Umbilical cord (tissue), 2 donors: ENCODE measurements around the gene GRIN3B. TPM values are rescaled to one million over a fixed set of nuclear protein-coding genes. Genes with fewer than 3 reads are reported as not detected.

Experiments
- DNase-seq: peaks from one replicate; pipeline ENCODE4 v3.0.0-alpha.2; 2015; ENCODE audit warnings: low spot score
- total RNA-seq: library from RNA; depleted of rRNA; stranded (reverse); fragments of >200 nt; gene quantifications from one replicate; pipeline ENCODE4 v1.2.3, GENCODE V29; 2014; ENCODE audit warnings: low replicate concordance; ENCODE audit not compliant: insufficient read depth

Gene GRIN3B
- total RNA-seq, 1 donor from 2014 or later, result not detected

DNA sequence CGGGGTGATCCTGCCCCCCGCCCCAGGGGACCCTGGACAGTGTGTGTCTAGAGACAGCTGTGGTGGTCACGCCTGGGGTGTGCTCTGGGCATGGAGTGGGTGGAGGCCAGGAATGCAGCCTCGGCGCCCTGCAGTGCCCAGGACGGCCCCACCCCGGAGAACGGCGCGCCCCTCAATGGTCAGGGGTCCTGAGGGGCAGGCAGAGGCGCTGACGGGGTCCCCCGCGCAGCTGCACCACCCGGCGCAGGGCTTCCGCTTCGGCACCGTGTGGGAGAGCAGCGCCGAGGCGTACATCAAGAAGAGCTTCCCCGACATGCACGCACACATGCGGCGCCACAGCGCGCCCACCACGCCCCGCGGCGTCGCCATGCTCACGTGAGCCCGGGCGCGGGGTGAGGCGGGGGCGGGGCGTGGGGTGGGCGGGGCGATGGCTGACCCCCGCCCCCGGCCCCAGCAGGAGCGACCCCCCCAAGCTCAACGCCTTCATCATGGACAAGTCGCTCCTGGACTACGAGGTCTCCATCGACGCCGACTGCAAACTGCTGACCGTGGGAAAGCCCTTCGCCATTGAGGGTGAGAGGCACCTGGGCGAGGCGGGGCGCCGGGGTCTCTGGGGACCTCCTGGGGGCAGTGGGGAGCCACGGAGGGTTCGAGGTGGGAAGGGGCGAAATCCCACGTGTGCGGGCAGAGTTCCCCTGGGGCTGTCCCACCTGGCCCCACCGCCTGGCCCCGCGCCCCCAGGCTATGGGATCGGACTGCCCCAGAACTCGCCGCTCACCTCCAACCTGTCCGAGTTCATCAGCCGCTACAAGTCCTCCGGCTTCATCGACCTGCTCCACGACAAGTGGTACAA, 7.4 kb downstream of the GRIN3B start:
- no peak for DNase-seq

DNA sequence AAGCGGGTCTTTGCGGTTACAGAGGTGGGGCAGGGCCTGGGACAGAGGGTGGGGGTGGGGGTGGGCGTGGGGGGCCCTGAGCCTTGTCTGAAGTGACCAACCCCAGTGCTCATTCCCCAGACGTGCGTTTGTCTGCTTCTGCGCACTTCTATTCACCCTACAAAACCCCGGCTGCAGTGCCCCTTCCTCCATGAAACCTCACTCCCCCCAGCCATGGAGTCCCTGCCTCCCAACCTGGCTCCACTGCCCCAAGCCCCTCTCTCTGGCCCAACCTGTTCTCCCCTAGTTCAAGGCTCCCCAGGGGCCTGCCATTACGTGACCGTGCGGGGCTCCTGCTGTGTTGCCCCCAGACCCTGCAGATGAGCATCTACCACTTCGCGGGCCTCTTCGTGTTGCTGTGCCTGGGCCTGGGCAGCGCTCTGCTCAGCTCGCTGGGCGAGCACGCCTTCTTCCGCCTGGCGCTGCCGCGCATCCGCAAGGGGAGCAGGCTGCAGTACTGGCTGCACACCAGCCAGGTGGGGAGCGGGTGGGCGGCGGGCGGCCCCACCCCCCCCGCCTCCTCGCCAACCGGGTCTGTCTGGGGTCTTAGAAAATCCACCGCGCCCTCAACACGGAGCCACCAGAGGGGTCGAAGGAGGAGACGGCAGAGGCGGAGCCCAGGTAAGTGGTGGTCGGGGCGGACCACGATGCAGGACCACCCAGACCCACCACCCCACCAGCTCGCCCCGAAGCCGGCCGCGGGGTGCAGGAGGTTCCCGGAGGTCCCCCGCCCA, 8.2 kb downstream of the GRIN3B start:
- DNase-seq, result no peak

- DNase-seq, result no peak
Observed at GRCh38 chr19:1009041-1009980, 9.1 kb downstream of the GRIN3B start.

GRCh38 chr19:1009981-1010538, 9.8 kb downstream of the GRIN3B start:
- DNase-seq, result no peak

- no peak for DNase-seq
Observed at GRCh38 chr19:1010586-1011510, 10.6 kb downstream of the GRIN3B start.

GRCh38 chr19:1011831-1012333, 11.7 kb downstream of the GRIN3B start:
- no peak for DNase-seq

DNA sequence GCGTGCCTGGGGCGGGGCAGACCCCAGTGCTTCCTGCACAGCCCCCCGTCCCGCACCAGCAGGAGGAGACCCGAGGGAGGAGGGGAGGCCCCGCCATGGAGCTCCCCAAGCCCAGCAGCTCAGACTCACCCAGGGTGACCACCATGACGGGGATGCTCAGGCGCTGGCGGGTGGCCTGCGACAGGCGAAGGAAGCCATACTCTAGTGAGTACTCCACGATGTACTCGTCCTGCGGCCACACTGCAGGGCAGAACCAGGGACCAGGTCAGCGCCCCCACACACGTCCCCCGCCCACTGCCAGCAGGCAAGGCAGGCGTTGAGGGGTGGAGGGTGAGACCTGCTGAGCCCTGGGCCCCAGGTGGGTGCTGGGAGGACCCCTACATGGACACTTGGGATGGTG, 12.1 kb downstream of the GRIN3B start:
- no peak for DNase-seq

DNA sequence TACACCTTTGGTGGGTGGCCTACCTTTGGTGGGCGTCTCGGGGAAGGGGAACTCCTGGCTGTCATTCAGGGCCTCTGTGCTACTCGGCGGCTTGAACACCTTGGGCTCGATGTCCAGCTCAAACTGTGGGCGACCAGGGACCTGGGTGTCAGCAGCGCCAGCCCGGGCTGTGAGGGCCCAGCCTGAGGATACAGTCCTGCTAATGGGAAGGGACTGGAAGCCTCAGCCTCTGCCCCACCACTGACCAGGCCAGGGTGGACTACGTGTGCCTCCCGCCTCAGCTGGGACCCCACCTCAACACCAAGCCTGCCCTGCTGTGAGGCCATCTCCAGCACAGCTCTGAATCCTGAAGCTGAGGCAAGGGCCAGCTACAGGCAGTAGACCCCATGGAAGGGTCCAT, 13.0 kb downstream of the GRIN3B start:
- no peak for DNase-seq

- DNase-seq, result no peak
Observed at GRCh38 chr19:1014161-1015060, 14.2 kb downstream of the GRIN3B start.

- DNase-seq, result no peak
Observed at GRCh38 chr19:1015061-1015781, 15.0 kb downstream of the GRIN3B start.

- no peak for DNase-seq
Observed at GRCh38 chr19:1015782-1016646, 15.8 kb downstream of the GRIN3B start.

DNA sequence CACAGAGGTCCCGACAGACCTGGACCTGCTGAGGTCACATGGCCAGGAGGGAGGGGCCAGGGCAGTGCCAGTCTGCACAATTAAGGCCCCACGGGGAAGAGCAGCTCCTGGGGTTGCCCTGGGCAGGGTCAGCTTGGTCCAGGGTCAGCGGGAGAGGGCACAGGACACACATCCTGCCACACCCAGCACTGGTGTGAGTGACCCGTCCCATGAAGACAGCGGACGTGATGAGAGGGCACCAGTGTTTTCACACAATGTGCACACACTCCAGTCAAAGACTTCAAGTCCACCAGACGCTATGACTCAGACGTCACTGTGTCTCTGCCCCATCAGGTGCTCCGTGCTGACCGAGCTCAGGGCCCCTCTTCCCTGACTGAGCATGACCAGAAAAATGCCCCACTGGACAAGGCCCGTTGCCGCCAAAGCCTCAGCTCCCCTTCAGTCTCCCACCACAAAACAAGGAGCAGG, 16.5 kb downstream of the GRIN3B start:
- no peak for DNase-seq

DNA sequence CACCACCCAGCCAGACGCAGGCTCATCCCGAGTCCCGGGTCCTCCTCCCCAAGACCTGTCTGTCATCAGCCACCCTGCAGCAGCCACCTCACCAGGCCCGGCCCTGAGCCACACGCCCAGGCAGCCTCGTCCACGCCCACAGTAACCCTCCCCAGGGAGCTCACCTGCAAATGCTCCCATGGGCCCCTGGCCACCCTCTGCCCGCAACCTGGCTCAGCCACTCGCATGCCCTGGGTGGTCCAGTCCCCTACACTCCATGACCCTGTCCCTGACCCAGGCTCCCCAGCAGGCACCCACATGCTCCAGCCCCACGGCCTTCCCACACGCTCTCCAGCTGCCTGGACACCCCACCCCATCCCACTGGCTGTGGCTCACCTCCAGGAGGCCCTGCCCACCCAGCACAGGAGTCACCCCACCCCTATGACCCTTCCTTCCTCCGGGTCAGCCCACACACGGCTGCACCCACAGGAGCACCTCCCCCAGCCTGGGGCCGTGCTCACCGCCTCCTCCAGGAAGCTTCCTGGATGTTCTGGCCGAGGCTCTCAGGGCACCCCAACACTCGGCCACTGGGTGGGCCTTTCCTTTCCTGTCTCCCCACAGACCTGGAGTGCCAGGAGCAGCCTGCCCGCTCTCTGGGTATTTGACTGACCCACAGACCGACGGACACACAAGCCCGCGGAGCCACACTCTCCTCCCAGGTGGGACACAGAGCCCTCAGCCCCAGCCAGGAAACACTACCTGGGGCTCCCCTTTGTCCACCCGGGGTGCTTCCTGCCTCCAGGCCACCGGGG, 17.1 kb downstream of the GRIN3B start:
- no peak for DNase-seq

DNA sequence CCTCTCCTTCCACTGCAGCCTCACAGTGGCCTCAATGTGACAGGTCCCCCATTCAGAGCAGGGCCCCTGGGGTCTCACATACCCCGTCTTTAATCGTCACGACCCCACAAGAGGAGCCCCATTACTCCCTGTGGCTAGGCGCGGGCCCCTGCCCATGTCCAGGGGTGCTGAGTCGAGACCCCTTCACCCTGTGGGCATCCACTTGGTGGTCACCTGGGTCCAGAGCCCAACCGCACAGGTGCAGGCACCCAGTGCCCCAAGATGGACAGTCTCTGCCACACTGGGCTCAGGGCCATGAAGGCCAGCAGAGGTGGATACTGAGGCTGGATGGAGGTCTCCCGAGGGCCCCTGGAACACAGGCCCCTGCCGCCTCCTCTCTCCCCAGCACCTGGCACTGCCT, 17.7 kb downstream of the GRIN3B start:
- no peak for DNase-seq

- no peak for DNase-seq
Observed at GRCh38 chr19:1018393-1018792, 18.2 kb downstream of the GRIN3B start.

DNA sequence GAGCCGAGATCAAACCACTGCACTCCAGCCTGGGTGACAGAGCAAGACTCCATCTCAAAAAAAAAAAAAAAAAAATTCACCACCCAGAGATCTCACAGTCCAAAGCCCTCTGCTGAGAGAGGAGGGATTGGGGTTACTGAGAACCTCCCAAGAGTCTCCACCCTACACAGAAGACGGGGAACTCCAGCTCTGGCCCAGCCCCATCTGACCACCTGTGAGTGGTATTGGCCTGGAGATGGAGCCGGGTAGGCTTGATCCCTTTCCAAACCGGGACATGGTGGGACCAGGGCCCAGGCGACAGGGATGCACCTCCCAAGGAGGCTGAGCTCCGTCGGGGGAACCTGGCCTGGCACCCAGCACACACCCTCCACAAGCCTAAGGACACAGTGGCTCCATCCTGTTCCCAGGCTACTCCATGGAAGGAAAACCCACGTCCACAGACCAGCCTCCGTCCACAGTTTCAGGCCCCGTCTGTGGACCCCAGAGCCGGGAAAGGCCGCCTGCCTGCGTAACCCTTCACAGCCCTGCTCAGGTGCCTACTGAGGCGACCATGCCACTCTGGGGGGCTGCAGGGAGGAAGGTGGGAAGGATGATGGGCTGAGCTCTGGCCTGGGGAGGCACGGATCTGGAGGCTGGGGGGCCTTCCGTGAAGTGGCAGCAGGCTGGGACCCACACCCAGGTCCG, 18.9 kb downstream of the GRIN3B start:
- DNase-seq, result no peak
